Adrenal gland (tissue), 12 donors: ENCODE data around the gene DHRS3. TPM values are rescaled to one million over a fixed set of nuclear protein-coding genes. Genes with fewer than 3 reads are reported as not detected.

Experiments
- DNase-seq, 7 donors: peaks; one replicate each; pipeline ENCODE4 v3.0.0-alpha.2; 2019 to 2020
- H3K27ac ChIP-seq, 5 donors: fragments of 200-600 bp; sonication (generic) in 4 of 5; 1 replicate in 3 of 5; 2 replicates in 2 of 5; pipeline versions ENCODE4 v1.5.1 to v1.8.0; 2016 to 2020; ENCODE audit warnings: mild to moderate bottlenecking in 1 of 5
- H3K27me3 ChIP-seq: fragments of 200-600 bp; 2 replicates; pipeline ENCODE4 v1.8.0; 2021
- H3K36me3 ChIP-seq, 2 donors: fragments of 200-600 bp; replicated peaks in 1 of 2; 1 replicate in 1 of 2; 2 replicates in 1 of 2; pipeline versions ENCODE4 v1.5.1 to v1.8.0; 2018 to 2022
- H3K4me1 ChIP-seq, 2 donors: fragments of 200-600 bp; replicated peaks in 1 of 2; 1 replicate in 1 of 2; 2 replicates in 1 of 2; pipeline versions ENCODE4 v1.5.1 to v1.8.0; 2018 to 2021
- H3K4me3 ChIP-seq, 4 donors: fragments of 200-600 bp; sonication (generic) in 3 of 4; one replicate each; pipeline ENCODE4 v1.5.1; 2016 to 2018
- H3K9me3 ChIP-seq, 3 donors: fragments of 200-600 bp; sonication (generic) in 1 of 3; replicated peaks in 1 of 3; 1 replicate in 2 of 3; 2 replicates in 1 of 3; pipeline versions ENCODE4 v1.5.1 to v1.8.0; 2016 to 2021
- POLR2A ChIP-seq, 2 donors: fragments of 450-650 bp; IDR thresholded peaks; one replicate each; pipeline ENCODE4 v1.6.1; 2017; ENCODE audit warnings: antibody characterized with exemption in 2 of 2, mild to moderate bottlenecking in 2 of 2, moderate library complexity in 1 of 2
- WGBS, 4 donors: extraction: QIAGEN DNeasy Blood & Tissue Kit in 2 of 4; methylation state at CpG; one replicate each; pipeline versions ENCODE4 v1.1.5 to v1.1.7; 2013 to 2017; 5-methylcytosine and 5-hydroxymethylcytosine counted together
- intact Hi-C, 2 donors: fragments of 100-400 bp; cut with DNase I; formaldehyde crosslinking; loops; one replicate each; pipeline versions ENCODE4 v1.14.1 to v1.15.0; 2022 to 2023
- polyA plus RNA-seq, 3 donors: library from polyadenylated mRNA; stranded (reverse); fragments of 200-250 nt in 2 of 3; fragments of 350-450 nt in 1 of 3; fragmentation: Illumina TruSeq in 1 of 3; extraction: RNeasy Lipid Tissue Mini Kit (QIAGEN cat#74804) in 1 of 3; gene quantifications; one replicate each; pipeline ENCODE4 v1.2.3, GENCODE V29; 2013 to 2014
- total RNA-seq, 9 donors: library from RNA; depleted of rRNA in 4 of 9; stranded (reverse); fragments of >200 nt in 4 of 9; fragments of 120-200 nt in 1 of 9; fragmentation: NEBNext Ultra II Directional in 1 of 9; extraction: Animal tissue kit (Norgen Biotek cat#: 25700) in 1 of 9; gene quantifications; one replicate each; pipeline versions ENCODE4 v1.1.0 to v1.2.4, GENCODE V29; 2013 to 2023
- TF ChIP-seq, protein P1 (sequence below), 6 experiments: fragments of 450-650 bp in 4 of 6; fragments of 200-600 bp in 2 of 6; sonication (generic) in 1 of 6; IDR thresholded peaks; 1 replicate in 5 of 6; 2 replicates in 1 of 6; pipeline versions ENCODE4 v1.5.1 to v1.8.0; 2016 to 2021; ENCODE audit warnings: antibody characterized with exemption in 6 of 6, mild to moderate bottlenecking in 2 of 6, moderate library complexity in 1 of 6
- donor health status: healthy with polysubstance abuse.
- donor health status: Bipolar disorder and iron deficiency.
- donor health status: DM: yes; HTN: yes; CAD: no.
- donor health status: DM: no; HTN: no; CAD: no.
- donor health status: DM: no; HTN: no; CAD: no.
- donor health status: DM: yes; HTN: yes; CAD: no.

The DHRS3 gene
- total and polyA plus RNA-seq, 12 donors: 7.7 to 72.4 (median 41.3) TPM

DNA sequence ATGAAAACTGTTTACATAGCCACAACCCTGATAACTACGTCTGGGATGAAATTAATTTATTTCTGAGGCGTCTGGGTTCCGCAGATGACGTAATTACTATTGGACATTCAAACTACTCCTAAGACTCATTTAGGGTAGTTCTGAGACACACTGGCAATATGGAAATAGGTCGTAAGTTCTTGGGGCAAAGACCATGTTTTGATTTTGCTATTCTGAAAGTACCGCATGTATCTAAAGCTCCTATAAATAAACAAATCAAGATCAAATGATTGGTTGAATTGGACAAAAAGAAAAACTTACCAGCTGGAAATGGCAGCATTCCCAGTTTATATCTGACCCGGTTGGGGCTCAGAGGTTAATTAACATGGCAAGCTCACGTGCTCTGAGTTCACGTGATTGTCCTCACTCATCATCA, 74.3 kb downstream of the DHRS3 start:
- no peak for TF ChIP-seq POLR2A (IDR thresholded peaks at IDR 0.05)
- TF ChIP-seq, protein P1, sequence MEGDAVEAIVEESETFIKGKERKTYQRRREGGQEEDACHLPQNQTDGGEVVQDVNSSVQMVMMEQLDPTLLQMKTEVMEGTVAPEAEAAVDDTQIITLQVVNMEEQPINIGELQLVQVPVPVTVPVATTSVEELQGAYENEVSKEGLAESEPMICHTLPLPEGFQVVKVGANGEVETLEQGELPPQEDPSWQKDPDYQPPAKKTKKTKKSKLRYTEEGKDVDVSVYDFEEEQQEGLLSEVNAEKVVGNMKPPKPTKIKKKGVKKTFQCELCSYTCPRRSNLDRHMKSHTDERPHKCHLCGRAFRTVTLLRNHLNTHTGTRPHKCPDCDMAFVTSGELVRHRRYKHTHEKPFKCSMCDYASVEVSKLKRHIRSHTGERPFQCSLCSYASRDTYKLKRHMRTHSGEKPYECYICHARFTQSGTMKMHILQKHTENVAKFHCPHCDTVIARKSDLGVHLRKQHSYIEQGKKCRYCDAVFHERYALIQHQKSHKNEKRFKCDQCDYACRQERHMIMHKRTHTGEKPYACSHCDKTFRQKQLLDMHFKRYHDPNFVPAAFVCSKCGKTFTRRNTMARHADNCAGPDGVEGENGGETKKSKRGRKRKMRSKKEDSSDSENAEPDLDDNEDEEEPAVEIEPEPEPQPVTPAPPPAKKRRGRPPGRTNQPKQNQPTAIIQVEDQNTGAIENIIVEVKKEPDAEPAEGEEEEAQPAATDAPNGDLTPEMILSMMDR (IDR thresholded peaks at IDR 0.05): no peak
- Histone ChIP-seq H3K4me3 (no peak overlapping the region), H3K27ac (no peak overlapping the region), H3K36me3 (no peaks in the 10 kb centered on the region), H3K4me1 (peaks cover 3 to 17% of the 10 kb centered on the region in 2 donors), H3K27me3 (peaks cover 6% of the 10 kb centered on the region), H3K9me3 (no peaks in the 10 kb centered on the region)
- intact Hi-C loops: loop anchor here in 1 of 2 donors (10.0 kb wide), 1 partner anchor 71 kb away; the partner anchor contains the start of gene DHRS3
- 65 to 77% (median 73%) methylated on average over 9 of the region's 9 CpGs for WGBS, 4 donors
- no peak for DNase-seq

DNA sequence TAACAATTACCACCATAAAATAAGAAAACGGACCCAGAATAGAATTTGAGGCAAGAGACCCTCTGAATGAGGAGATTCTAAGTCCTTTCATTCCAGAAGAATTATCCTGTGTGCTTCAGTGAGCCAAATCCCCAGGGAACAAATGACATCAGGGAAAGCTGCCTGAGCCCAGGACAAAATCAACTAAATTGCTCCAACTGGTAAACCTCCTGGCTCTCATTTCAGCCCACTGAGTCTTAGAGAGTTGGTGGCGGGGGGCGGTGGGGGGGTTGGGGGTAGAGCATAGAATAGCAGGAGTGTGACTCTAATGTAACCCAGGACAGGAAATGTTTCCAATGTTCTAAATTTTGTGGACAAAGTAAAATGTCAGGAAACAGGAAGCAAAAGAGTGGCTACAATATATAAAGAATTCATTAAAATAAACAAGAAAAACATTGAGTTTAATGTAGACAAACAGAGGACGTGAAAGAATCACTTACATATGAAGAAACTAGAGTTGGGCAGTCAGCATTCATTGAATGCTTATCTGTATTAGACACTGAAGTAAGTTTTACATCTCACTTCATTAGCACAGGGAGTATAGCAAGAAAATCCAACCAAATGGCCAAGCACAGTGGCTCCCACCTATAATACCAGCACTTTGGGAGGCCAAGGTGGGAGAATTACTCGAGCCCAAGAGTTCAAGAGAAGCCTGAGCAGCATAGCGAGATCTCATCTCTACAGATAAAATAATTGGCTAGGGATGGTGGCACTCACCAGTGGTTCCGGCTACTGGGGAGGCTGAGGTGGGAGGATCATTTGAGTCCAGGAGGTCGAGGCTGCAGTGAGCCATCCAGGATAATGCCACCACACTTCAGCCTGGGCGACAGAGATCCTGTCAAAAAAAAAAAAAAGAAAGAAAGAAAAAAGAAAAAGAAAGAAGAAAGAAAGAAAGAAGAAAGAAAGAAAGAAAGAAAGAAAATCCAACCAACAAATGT, 75.1 kb downstream of the DHRS3 start:
- H3K27me3 ChIP-seq: peaks cover 14% of the 10 kb centered on the region
- intact Hi-C loops: loop anchor here in 1 of 2 donors (10.0 kb wide), 1 partner anchor 72 kb away; the partner anchor contains the start of gene DHRS3
- no peak overlapping the region for H3K27ac ChIP-seq
- no peak for DNase-seq
- WGBS, 4 donors: 78 to 89% (median 86%) methylated on average over 9 of the region's 9 CpGs
- H3K9me3 ChIP-seq: no peaks in the 10 kb centered on the region
- no peak overlapping the region for H3K4me3 ChIP-seq
- H3K36me3 ChIP-seq: no peaks in the 10 kb centered on the region
- peaks cover 0 to 13% of the 10 kb centered on the region in 2 donors for H3K4me1 ChIP-seq
- TF ChIP-seq POLR2A (IDR thresholded peaks at IDR 0.05): no peak
- TF ChIP-seq, protein P1 (IDR thresholded peaks at IDR 0.05): no peak

DNA sequence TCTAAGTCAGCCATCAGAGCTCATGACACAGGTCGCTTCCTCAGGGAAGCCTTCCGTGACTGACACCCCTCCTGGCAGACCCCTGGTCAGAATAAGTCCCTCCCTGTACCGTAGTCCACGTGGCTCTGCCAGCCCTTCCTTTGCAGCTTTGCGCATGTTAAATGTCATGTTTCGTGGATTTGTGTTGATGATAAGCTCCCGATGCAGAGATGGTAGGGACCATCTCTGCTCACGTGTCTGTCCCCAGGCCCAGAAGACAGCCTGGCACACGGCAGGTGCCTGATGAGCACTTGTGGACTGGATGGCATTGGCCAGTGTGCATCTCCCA, 75.9 kb downstream of the DHRS3 start:
- DNase-seq: no peak
- intact Hi-C loops: loop anchor here in 1 of 2 donors (10.0 kb wide), 1 partner anchor 73 kb away; the partner anchor contains the start of gene DHRS3
- H3K27ac ChIP-seq: peak overlapping the region in 1 of 5 donors; percentile 30
- TF ChIP-seq POLR2A (IDR thresholded peaks at IDR 0.05): no peak
- TF ChIP-seq, protein P1 (IDR thresholded peaks at IDR 0.05): no peak
- H3K27me3 ChIP-seq: peaks cover 14% of the 10 kb centered on the region
- peaks cover 0 to 13% of the 10 kb centered on the region in 2 donors for H3K4me1 ChIP-seq
- WGBS, 4 donors: 87 to 95% (median 90%) methylated on average over 5 to 9 of the region's 9 CpGs
- no peaks in the 10 kb centered on the region for H3K36me3 ChIP-seq
- no peak overlapping the region for H3K4me3 ChIP-seq
- H3K9me3 ChIP-seq: no peaks in the 10 kb centered on the region
